ENCODE data around the gene SMARCE1.
A peak's percentile ranks its signal among the peaks of the same experiment; 100 is the strongest.

The SMARCE1 gene

DNA sequence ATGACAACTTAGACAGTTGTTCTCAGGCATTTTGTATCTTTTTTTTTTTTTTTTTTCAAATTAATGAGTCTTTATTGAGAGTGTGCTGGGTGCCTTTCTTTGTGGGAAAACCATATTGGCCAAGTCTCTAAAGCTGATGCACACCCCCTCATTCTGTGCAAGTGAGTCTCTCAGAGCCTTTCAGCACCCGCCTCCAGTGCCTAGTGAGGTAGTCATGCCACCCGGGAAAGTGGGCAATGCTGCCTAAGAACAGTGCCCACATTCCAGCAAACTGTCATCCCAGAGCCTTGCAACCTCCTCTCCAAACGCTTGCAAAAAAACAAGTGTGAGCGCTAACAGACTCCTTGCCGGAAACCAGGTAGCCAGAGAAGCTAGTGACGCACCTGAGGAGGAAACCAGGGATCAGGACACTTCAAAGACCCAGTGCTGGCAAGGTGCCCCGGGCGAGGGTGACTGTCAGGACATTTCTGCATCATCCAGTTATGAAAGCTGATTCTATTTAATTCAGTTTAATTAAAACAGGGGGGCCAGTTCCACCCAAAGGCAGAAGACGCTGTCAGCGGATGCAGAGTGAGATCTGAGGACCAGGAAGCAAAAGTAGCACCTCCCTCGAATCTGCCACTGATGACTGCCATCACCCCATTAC, 34.9 kb downstream of the SMARCE1 start:
- FAIRE-seq, result no peak

DNA sequence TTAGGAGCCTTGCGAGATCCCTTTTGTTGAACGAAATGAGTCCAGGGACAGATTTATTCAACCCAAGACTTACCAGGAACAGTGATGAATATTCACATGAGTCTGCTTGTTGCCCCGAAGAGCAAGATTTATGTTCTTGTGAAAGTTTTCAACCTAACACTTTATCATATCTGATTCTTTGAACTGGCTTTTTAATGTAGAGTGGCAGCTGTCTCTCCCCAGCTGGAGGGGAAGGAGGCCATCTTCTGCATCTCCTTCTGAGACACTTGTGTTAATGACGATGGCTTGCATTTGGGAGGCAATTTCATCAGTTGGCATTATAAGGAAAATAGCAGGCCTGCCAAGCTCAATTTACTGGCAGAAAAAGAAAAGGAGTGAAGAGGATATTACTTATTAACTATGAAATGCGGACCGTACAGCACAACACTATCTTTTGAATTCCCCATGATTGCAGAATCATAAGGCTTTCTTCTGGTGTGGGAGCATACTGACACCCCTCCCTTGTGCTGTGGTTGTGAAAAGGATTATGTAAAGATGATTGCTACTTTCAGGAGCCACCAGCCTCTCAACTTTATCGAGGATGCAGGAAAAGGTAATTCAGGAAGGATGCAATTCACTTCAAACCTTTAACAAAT, 35.7 kb downstream of the SMARCE1 start:
- FAIRE-seq, result no peak

More for the DNA sequence above, 34.9 kb downstream of the SMARCE1 start:
- DNase-seq (ENCODE audit: low spot score), result no peak

DNA sequence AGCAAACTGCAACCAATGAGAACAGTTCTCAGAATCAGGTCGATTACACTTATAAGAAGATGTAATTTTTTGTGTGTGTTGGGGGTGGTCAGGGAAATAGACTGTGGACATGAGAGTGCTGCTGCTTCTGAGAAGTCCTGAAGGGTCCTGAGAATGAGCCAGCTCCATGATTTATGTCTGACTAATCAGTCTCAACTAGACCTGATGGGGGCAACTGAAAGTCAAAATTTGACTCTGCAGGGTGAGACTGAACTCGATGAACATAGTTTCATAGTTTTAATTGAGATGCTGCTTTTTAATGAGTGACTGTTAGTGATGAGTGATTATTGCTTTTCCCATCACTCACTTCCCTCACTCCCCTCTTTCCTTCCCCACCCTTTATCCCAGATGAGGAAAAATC, 37.3 kb downstream of the SMARCE1 start:
- DNase-seq (ENCODE audit: low spot score), result no peak
- FAIRE-seq, result no peak

More for the DNA sequence above, 35.7 kb downstream of the SMARCE1 start:
- no peak for DNase-seq (ENCODE audit: low spot score)

GRCh38 chr17:40608061-40608581, 39.5 kb downstream of the SMARCE1 start:
- FAIRE-seq, result no peak
- DNase-seq (ENCODE audit: low spot score), result no peak

GRCh38 chr17:40607641-40608040, 40.0 kb downstream of the SMARCE1 start:
- no peak for DNase-seq (ENCODE audit: low spot score)
- FAIRE-seq, result no peak

DNA sequence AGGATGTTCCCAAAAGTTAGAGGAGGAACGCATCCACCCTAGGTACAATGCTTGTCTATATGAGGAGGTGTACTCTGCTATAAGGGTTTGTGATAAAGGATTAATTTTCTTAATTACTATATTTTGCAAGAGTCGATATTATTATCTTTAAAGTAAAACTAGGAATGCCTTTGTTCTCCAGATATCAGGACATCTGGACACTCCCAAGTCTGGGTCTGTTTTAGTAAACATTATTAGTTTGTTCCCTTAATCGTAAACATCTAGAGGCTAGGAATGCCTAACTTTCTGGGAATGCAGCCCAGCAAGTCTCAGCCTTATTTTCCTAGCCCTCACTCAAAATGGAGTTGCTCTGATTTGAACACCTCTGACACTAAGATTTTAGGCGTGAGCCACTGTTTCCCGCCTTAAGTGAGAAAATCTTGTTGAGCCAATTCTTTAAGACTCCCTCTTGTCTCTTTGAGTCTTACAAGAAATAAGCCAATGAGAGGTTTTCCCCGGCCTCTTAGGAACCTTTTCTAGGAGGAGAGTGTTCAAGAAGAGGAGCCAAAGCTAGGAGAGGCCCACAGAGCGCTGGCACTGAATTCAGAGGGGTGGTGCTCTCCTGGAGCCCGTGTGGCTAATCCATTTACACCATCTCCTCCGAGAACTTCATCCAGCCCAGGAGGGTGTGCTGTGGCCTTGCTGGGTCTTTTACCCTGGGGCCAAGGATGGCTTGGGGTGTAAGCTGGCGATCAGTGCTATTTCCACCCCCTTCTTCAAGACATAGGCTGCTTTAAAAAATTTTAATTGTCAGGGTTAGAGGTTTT, 40.9 kb downstream of the SMARCE1 start:
- FAIRE-seq (no peak), DNase-seq (ENCODE audit: low spot score) (no peak)

- FAIRE-seq (no peak), DNase-seq (ENCODE audit: low spot score) (no peak)
These were observed 42.3 kb downstream of the SMARCE1 start for GRCh38 chr17:40605306-40605705.

DNA sequence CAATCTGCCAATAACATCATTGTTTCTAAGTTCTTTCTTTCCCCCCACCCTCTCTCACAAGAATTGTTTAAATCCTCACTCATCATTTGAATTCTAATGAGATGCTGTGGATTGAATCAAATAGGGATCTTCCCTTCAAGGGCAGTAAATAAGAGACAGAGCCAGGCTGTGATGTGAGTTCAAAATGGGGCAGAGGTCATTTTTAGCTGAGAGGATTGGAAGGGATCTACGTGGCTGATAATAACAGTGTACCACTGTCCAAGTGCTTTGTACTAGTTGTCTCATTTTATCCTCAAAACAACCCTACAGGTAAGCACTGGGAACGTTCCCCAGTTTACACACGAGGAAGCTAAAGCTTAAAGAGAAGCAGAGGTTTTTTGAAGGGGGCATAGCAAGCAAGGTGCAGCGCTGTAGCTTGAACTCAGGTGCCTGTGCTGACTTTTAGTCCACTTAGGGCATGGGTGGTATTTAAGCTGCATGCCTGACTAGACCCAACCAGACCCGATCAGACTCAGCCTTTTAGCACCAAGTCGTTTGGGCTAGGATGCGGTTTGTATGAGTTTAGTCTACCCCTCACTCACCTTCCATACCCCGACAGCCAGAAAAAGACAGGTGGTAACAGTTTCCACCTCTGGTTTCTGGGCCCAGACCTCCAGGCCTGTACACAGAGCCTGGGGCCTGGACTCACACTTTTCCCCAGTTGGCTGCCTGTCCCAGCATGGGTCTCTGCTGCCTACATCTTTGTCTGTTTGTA, 43.1 kb downstream of the SMARCE1 start:
- FAIRE-seq, result no peak
- no peak for DNase-seq (ENCODE audit: low spot score)

GRCh38 chr17:40602445-40603443, 44.9 kb downstream of the SMARCE1 start:
- DNase-seq (ENCODE audit: low spot score) (no peak), FAIRE-seq (no peak)

GRCh38 chr17:40600486-40601046, 47.1 kb downstream of the SMARCE1 start:
- FAIRE-seq (no peak), DNase-seq (ENCODE audit: low spot score) (no peak)

DNA sequence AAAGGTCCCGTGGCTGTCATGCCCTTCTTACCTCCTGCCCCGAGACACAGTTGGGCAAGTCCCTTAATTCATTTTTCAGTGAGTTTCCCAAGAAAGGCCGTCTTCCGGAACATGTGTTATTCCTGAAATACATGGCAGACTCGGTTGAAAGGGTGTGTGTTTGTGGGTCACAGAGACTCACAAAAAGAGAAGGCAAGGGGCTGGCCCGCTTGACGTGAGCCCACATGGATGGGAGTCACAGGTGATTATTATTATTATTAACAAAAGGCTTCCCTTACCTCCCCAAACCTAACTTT, 48.2 kb downstream of the SMARCE1 start:
- FAIRE-seq (no peak), DNase-seq (ENCODE audit: low spot score) (no peak)

DNA sequence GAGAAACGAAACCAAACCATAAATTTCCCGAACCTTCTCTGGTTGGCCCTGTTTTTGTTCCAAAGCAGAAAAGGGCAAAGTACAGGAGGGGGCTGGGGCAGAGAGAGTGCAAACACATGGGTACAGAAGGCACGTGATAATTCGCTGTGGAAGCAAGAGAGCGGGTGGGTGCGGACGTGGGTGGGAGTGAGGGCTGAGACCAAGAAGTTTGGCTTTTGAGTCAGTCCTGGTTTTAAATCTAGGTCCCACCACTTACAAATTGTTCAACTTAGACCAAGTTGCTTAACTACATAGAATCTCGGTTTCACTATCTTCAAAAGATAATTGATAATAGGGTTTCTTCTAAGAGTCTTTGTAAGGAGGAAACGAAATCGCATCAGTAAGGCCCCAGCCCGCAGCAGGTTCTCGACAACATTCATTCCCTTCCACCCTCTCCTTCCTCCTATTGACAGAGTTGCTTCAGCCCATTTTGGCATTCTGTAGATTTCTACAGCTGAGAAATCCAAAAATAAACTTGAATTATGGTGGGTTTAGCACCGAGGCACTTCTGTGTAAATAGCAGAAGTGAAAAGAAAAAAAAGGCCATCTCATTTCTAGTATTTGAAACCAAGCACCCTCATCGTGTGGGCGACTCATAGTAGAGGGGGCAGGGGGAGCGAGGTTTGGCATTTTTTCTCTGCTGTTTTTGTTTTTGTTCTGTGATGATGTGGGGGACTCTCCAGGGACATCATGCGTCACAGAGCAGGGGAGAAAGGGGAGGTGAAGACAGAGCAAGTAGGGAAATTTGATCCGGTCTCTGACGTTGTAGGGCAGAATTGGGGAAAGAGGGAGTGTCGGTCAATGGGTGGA, 48.8 kb downstream of the SMARCE1 start:
- DNase-seq (ENCODE audit: low spot score), result no peak
- no peak for FAIRE-seq

GRCh38 chr17:40598301-40598618, 49.4 kb downstream of the SMARCE1 start:
- DNase-seq (ENCODE audit: low spot score), result no peak
- FAIRE-seq, result no peak

- DNase-seq (ENCODE audit: low spot score) (no peak), FAIRE-seq (no peak)
These were observed 49.9 kb downstream of the SMARCE1 start for GRCh38 chr17:40597556-40598300.

- no peak for DNase-seq (ENCODE audit: low spot score)
- no peak for FAIRE-seq
These were observed 50.5 kb downstream of the SMARCE1 start for GRCh38 chr17:40597156-40597555.

DNA sequence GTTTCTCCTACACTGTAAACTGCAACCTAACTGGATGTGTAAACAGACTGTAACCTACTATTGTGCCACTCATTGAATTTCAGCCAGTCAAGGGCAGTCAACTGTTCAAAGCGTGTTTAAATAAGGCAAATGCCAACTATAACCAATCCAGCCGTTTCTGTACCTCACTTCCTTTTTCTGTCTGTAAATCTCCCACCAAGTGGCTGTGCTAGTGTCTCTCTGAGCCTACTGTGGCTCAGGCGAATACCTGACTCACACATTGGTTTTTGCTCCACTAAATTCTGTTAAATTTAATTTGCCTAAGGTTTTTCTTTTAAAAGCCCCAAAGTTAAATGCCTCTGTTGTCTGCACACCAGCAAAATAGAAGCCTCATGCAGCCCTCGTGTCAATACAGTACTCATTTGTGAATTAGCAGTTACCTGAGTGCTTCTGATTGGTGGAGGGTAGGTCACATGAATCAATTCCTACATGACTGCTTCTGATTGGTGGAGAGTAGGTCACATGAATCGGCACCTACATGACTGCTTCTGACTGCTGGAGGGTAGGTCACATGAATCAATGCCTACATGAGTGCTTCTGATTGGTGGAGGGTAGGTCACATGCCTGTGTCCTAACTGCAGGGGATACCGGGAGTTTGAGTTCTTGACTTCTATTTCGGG, 51.2 kb downstream of the SMARCE1 start:
- DNase-seq (ENCODE audit: low spot score), result peak; percentile 41
- FAIRE-seq, result no peak

- DNase-seq (ENCODE audit: low spot score), result no peak
- FAIRE-seq, result peak; percentile 23
These were observed 56.9 kb downstream of the SMARCE1 start for GRCh38 chr17:40590742-40591141.

DNA sequence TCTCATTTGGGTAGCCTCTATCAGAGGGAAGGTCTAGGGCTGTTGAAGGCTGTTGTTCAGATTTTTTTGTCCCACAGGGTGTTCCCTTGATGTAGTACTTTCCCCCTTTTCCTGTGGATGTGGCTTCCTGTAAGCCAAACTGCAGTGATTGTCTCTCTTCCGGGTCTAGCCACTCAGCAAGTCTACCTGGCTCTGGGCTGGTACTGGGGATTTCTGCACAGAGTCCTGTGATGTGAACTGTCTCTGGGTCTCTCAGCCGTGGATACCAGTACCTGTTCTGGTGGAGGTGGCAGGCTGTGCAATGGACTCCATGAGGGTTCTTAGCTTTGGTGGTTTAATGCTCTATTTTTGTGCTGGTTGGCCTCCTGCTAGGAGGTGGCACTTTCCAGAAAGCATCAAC, 59.1 kb downstream of the SMARCE1 start:
- FAIRE-seq (no peak), DNase-seq (ENCODE audit: low spot score) (no peak)
